Measurements from ENCODE around the gene CCHCR1. TPM values are rescaled to one million over a fixed set of nuclear protein-coding genes. Genes with fewer than 3 reads are reported as not detected.

CCHCR1 gene
- total and polyA plus RNA-seq, 2 experiments from 2014 or later, result 19.8 to 46.7 TPM

DNA sequence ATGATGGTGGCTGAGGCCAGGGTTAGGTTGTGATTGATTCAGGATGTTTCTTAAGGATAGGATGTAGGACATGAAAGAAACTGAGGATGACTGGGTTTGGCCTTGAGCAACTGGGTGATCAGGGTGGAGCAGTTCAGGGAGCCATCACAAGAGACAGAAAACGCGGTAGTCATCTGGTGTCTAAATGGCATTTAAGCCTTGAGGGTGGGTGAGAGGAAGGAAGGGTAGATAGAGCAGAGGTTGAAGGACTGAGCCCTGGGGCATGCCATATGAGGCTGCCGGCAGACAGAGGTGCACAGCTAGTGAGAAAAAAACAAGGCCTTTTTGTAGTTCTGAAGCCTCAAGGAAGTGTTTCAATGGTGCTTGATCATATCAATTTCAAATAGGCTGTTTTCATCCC lies 11.0 kb upstream of the CCHCR1 start (continued):
- no peak for TF ChIP-seq ZNF462 (CRISPR knock-in tag; IDR thresholded peaks at IDR 0.05)
- no peak for TF ChIP-seq EZH2 (IDR thresholded peaks at IDR 0.05; ENCODE audit: low read depth, unreplicated experiment)
- TF ChIP-seq STAT1 (IDR thresholded peaks at IDR 0.05; ENCODE audit: unreplicated experiment), result no peak
- TF ChIP-seq JUNB (IDR thresholded peaks at IDR 0.05; ENCODE audit: unreplicated experiment), result no peak
- TF ChIP-seq POLR2AphosphoS5 (IDR thresholded peaks at IDR 0.05; ENCODE audit: low read depth), result no peak
- no peak for TF ChIP-seq CTCF (conservative IDR thresholded peaks at IDR 0.05; ENCODE audit: low read depth in 2 of 2)
- TF ChIP-seq EZH2phosphoT487 (IDR thresholded peaks at IDR 0.05; ENCODE audit: unreplicated experiment), result no peak
- no peak for TF ChIP-seq ETS1 (IDR thresholded peaks at IDR 0.05)
- no peak for TF ChIP-seq ZNF114 (CRISPR knock-in tag; IDR thresholded peaks at IDR 0.05)
